ENCODE results near the gene TENM4. TPM values are rescaled to one million over a fixed set of nuclear protein-coding genes. Genes with fewer than 3 reads are reported as not detected.

Gene TENM4
- total RNA-seq, 1 donor from 2014 or later: 11.9 TPM

- peak in 1 of 2 donors; percentile 70 for DNase-seq (ENCODE audit: low spot score in 2 of 2)
- no peak overlapping the region for H3K4me3 ChIP-seq
- H3K36me3 ChIP-seq: no peaks in the 10 kb centered on the region
- H3K27ac ChIP-seq: no peak overlapping the region
- H3K4me1 ChIP-seq: no peaks in the 10 kb centered on the region
- H3K27me3 ChIP-seq: no peaks in the 10 kb centered on the region
- no peaks in the 10 kb centered on the region for H3K9me3 ChIP-seq
- TF ChIP-seq CTCF (IDR thresholded peaks at IDR 0.05): peak; percentile 48 to 75 (median 74)
- intact Hi-C loops (cut with DNase I): loop anchor here (1.0 to 2.0 kb wide), 2 partner anchors 40 to 92 kb away; partner anchors contain the start of gene TENM4
Measured at GRCh38 chr11:79400717-79401330, 40.0 kb downstream of the TENM4 start.

GRCh38 chr11:79400206-79400605 is 40.6 kb downstream of the TENM4 start:
- H3K36me3 ChIP-seq: no peaks in the 10 kb centered on the region
- no peaks in the 10 kb centered on the region for H3K9me3 ChIP-seq
- no peaks in the 10 kb centered on the region for H3K27me3 ChIP-seq
- no peaks in the 10 kb centered on the region for H3K4me1 ChIP-seq
- H3K4me3 ChIP-seq: no peak overlapping the region
- no peak for DNase-seq (ENCODE audit: low spot score in 2 of 2)
- no peak overlapping the region for H3K27ac ChIP-seq
- intact Hi-C loops (cut with DNase I): loop anchor here (1.0 to 2.0 kb wide), 2 partner anchors 41 to 93 kb away; partner anchors contain the start of gene TENM4
- no peak for TF ChIP-seq CTCF (IDR thresholded peaks at IDR 0.05)

DNA sequence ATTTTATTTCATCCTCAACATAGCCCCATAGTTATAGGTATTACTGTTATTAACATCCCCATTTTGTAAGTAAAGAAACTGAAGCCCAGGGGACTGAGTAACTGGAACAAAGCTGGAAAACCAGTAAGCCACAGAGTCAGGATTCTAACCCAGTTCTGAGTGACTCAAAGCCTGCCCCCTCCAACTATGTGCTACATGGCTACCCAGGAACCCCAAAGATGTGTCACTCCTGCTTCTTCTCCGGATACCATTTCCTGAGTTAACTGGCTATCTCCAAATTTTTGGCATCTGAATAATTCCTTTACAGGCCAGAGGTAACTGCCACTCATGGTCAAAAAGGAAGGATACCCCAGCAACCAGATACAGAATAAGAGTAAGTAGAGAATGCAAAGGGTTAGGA is 43.6 kb downstream of the TENM4 start:
- Histone ChIP-seq H3K27ac (no peak overlapping the region), H3K27me3 (no peaks in the 10 kb centered on the region), H3K4me3 (no peak overlapping the region), H3K4me1 (no peaks in the 10 kb centered on the region), H3K9me3 (no peaks in the 10 kb centered on the region), H3K36me3 (no peaks in the 10 kb centered on the region)
- intact Hi-C loops (cut with DNase I): no loop called here
- TF ChIP-seq CTCF (IDR thresholded peaks at IDR 0.05): no peak
- DNase-seq (ENCODE audit: low spot score in 2 of 2): no peak

DNA sequence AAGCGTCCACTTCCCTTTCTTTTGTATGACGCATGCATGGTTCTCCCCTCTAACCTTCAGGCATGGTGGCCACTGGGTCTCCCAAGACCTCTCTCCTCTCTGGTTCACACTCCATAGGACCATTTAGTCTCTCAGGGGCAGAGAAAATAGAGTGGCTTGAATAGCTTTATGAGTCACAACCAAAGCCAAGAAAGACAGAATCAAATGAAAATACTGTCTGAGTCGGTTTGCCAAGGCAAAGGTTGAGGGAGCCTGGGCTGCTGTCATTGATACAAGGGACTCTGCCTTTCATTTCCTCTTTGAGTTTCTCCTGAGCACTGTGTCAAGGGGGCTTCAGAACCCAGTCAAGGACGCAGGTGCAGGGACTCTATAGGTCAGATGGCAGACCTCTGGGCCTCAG is 44.2 kb downstream of the TENM4 start:
- no peak for DNase-seq (ENCODE audit: low spot score in 2 of 2)
- TF ChIP-seq CTCF (IDR thresholded peaks at IDR 0.05): no peak
- no peak overlapping the region for H3K4me3 ChIP-seq
- intact Hi-C loops (cut with DNase I): no loop called here
- H3K27me3 ChIP-seq: no peaks in the 10 kb centered on the region
- H3K27ac ChIP-seq: no peak overlapping the region
- no peaks in the 10 kb centered on the region for H3K4me1 ChIP-seq
- no peaks in the 10 kb centered on the region for H3K9me3 ChIP-seq
- no peaks in the 10 kb centered on the region for H3K36me3 ChIP-seq

DNA sequence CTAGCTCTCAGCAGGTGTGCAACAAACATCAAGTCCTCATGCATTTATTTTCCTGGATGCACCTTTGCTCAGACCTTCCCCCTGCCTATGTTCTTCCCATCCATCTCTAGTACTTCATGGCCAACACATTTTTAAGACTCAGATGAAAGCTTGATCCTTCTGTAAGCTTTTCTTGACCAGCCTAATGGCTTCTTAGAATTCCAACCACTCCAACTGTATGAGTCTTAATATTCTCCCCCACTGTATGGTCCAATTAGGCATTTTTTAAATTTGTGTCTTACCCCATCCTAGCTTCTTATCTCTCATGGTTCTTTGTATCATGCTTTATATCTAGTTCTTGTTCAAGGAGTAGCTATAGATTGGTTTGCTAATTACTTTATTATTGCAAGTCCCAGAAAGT is 44.8 kb downstream of the TENM4 start:
- no peak for TF ChIP-seq CTCF (IDR thresholded peaks at IDR 0.05)
- H3K27ac ChIP-seq: no peak overlapping the region
- no peaks in the 10 kb centered on the region for H3K9me3 ChIP-seq
- no peak overlapping the region for H3K4me3 ChIP-seq
- no peaks in the 10 kb centered on the region for H3K4me1 ChIP-seq
- no peaks in the 10 kb centered on the region for H3K27me3 ChIP-seq
- intact Hi-C loops (cut with DNase I): no loop called here
- no peak for DNase-seq (ENCODE audit: low spot score in 2 of 2)
- H3K36me3 ChIP-seq: no peaks in the 10 kb centered on the region
